Measurements from ENCODE around the gene USP3.

USP3 gene

GRCh38 chr15:63507878-63508818, 3.8 kb downstream of the USP3 start:
- no peak overlapping the region for H2AFZ ChIP-seq (ENCODE audit: low read depth, low read length, severe bottlenecking)
- H3K36me3 ChIP-seq (ENCODE audit: low read length) = no peaks in the 10 kb centered on the region
- H3K4me3 ChIP-seq (ENCODE audit: insufficient read depth, low read length, poor library complexity, severe bottlenecking) = no peak overlapping the region
- H3K27me3 ChIP-seq (ENCODE audit: low read length) = no peaks in the 10 kb centered on the region
- peaks cover 40% of the 10 kb centered on the region for H4K20me1 ChIP-seq (ENCODE audit: low read depth, low read length)
- no peak overlapping the region for H3K4me2 ChIP-seq (ENCODE audit: low read depth, low read length, poor library complexity, severe bottlenecking)
- no peak overlapping the region for H3K27ac ChIP-seq (ENCODE audit: low read depth, low read length)
- peaks cover 52% of the 10 kb centered on the region for H3K79me2 ChIP-seq (ENCODE audit: insufficient read depth, low read length)
- H3K9ac ChIP-seq (ENCODE audit: low read length) = no peak overlapping the region
- H3F3A ChIP-seq (ENCODE audit: insufficient read depth) = no peaks in the 10 kb centered on the region
- H3K9me2 ChIP-seq (replicated peaks; ENCODE audit: insufficient read depth, low read length) = no peaks in the 10 kb centered on the region
- H3K9me3 ChIP-seq (ENCODE audit: insufficient read depth, low read length) = no peaks in the 10 kb centered on the region
- TF ChIP-seq EZH2phosphoT487 (conservative IDR thresholded peaks at IDR 0.05; ENCODE audit: low read length) (no peak), CTCF (IDR thresholded peaks at IDR 0.05; ENCODE audit: insufficient read depth, low read length, poor library complexity, severe bottlenecking) (no peak)

GRCh38 chr15:63509056-63509954, 4.9 kb downstream of the USP3 start:
- peaks cover 48% of the 10 kb centered on the region for H4K20me1 ChIP-seq (ENCODE audit: low read depth, low read length)

More at GRCh38 chr15:63509056-63509954, 4.9 kb downstream of the USP3 start:
- H3K27me3 ChIP-seq (ENCODE audit: low read length) = no peaks in the 10 kb centered on the region
- H3K79me2 ChIP-seq (ENCODE audit: insufficient read depth, low read length) = peaks cover 61% of the 10 kb centered on the region
- no peak for TF ChIP-seq CTCF (IDR thresholded peaks at IDR 0.05; ENCODE audit: insufficient read depth, low read length, poor library complexity, severe bottlenecking)
- TF ChIP-seq EZH2phosphoT487 (conservative IDR thresholded peaks at IDR 0.05; ENCODE audit: low read length) = no peak
- no peak overlapping the region for H2AFZ ChIP-seq (ENCODE audit: low read depth, low read length, severe bottlenecking)
- no peak overlapping the region for H3K9ac ChIP-seq (ENCODE audit: low read length)
- no peak overlapping the region for H3K4me3 ChIP-seq (ENCODE audit: insufficient read depth, low read length, poor library complexity, severe bottlenecking)
- H3K9me2 ChIP-seq (replicated peaks; ENCODE audit: insufficient read depth, low read length) = no peaks in the 10 kb centered on the region
- H3K36me3 ChIP-seq (ENCODE audit: low read length) = no peaks in the 10 kb centered on the region
- no peak overlapping the region for H3K4me2 ChIP-seq (ENCODE audit: low read depth, low read length, poor library complexity, severe bottlenecking)
- H3F3A ChIP-seq (ENCODE audit: insufficient read depth) = no peaks in the 10 kb centered on the region
- no peaks in the 10 kb centered on the region for H3K9me3 ChIP-seq (ENCODE audit: insufficient read depth, low read length)
- no peak overlapping the region for H3K27ac ChIP-seq (ENCODE audit: low read depth, low read length)
